Colonic mucosa (tissue), 4 donors: ENCODE measurements around the gene SETBP1. TPM values are rescaled to one million over a fixed set of nuclear protein-coding genes. Genes with fewer than 3 reads are reported as not detected.

Experiments
- DNase-seq: peaks from one replicate; pipeline ENCODE4 v3.0.0-alpha.2; 2020
- H3K27ac ChIP-seq: fragments of 200-600 bp; one replicate; pipeline ENCODE4 v1.8.0; 2021
- H3K27me3 ChIP-seq: fragments of 200-600 bp; one replicate; pipeline ENCODE4 v1.8.0; 2021
- H3K36me3 ChIP-seq: fragments of 200-600 bp; one replicate; pipeline ENCODE4 v1.8.0; 2021
- H3K4me1 ChIP-seq: fragments of 200-600 bp; one replicate; pipeline ENCODE4 v1.8.0; 2021; ENCODE audit warnings: mild to moderate bottlenecking
- H3K4me3 ChIP-seq: fragments of 200-600 bp; one replicate; pipeline ENCODE4 v1.8.0; 2021
- H3K9ac ChIP-seq, 2 donors: one replicate each; pipeline ENCODE4 v1.7.0; 2013; ENCODE audit warnings: control low read depth in 2 of 2, low read depth in 2 of 2, low read length in 2 of 2
- H3K9me3 ChIP-seq: fragments of 200-600 bp; one replicate; pipeline ENCODE4 v1.8.0; 2021
- intact Hi-C: fragments of 100-400 bp; cut with DNase I; formaldehyde crosslinking; loops from one replicate; pipeline ENCODE4 v1.14.1; 2022
- total RNA-seq, 2 donors: library from RNA; stranded (reverse); fragmentation: NEBNext Ultra II Directional in 1 of 2; extraction: Animal tissue kit (Norgen Biotek cat#: 25700) in 1 of 2; gene quantifications; one replicate each; pipeline ENCODE4 v1.2.1, GENCODE V29; 2021
- TF ChIP-seq, protein P1 (sequence below): fragments of 200-600 bp; IDR thresholded peaks from one replicate; pipeline ENCODE4 v1.8.0; 2022; ENCODE audit warnings: antibody characterized with exemption, mild to moderate bottlenecking
- donor health status: healthy.
- donor health status: DM: no; HTN: no; CAD: no.
- donor health status: DM: no; HTN: no; CAD: no.

The SETBP1 gene
- total RNA-seq, 2 donors from 2014 or later, result 9.6 to 11.8 TPM

DNA sequence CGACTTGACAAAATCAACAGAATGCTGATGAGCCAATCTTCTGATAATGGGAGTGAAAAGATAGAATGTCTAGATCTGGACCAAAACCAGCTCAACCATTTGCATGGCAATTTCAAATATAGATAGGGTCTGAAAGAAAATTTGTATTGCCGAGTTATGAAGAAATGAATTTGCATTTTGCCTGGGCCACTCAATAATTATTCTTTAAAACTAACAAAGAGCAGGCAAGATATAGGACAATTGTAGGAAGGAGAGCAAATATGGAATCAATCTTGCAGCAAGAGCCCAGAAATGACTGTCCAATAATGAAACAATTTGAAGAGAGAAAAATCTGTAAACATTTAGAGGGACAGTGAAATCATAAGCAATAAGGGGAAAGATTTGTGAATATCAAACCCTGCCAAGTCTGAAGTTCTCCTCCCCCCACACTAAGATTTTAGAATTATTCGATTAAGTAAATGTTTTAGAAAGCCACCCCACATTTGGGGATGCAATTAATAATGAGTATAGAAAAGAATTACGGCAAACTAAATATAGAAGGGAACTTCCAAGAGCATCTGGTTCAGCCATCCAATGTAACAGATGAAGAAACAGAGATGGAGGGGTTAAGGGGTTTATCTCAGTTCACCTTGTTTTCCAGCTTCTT, 377.4 kb downstream of the SETBP1 start:
- Histone ChIP-seq H3K27ac (no peak overlapping the region), H3K4me1 (no peaks in the 10 kb centered on the region), H3K36me3 (no peaks in the 10 kb centered on the region), H3K9me3 (no peaks in the 10 kb centered on the region), H3K9ac (no peak overlapping the region), H3K4me3 (no peak overlapping the region), H3K27me3 (no peaks in the 10 kb centered on the region)
- no peak for DNase-seq
- intact Hi-C loops, result no loop called here
- TF ChIP-seq, protein P1, sequence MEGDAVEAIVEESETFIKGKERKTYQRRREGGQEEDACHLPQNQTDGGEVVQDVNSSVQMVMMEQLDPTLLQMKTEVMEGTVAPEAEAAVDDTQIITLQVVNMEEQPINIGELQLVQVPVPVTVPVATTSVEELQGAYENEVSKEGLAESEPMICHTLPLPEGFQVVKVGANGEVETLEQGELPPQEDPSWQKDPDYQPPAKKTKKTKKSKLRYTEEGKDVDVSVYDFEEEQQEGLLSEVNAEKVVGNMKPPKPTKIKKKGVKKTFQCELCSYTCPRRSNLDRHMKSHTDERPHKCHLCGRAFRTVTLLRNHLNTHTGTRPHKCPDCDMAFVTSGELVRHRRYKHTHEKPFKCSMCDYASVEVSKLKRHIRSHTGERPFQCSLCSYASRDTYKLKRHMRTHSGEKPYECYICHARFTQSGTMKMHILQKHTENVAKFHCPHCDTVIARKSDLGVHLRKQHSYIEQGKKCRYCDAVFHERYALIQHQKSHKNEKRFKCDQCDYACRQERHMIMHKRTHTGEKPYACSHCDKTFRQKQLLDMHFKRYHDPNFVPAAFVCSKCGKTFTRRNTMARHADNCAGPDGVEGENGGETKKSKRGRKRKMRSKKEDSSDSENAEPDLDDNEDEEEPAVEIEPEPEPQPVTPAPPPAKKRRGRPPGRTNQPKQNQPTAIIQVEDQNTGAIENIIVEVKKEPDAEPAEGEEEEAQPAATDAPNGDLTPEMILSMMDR, result no peak

DNA sequence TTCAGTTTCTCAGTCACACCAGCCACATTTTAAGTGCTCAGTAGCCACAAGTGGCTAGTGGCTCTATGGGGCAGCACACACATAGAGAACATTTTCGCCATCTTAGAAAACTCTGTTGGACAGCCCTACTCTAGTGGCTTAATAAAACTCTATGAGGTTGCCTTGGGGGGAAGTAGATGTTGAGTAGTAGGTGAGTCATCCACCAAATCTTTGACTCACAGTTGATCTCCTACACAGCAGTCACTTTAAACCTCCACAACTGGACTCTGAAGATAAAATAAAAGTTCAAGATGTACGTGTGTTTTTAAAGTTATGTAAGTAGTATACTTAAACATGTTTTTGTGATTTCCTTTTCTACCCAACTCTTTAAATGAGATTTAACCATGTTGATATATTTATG, 379.0 kb downstream of the SETBP1 start:
- H3K36me3 ChIP-seq, result no peaks in the 10 kb centered on the region
- H3K9ac ChIP-seq, result no peak overlapping the region
- TF ChIP-seq, protein P1, result no peak
- no peak overlapping the region for H3K27ac ChIP-seq
- no peak for DNase-seq
- no peaks in the 10 kb centered on the region for H3K27me3 ChIP-seq
- intact Hi-C loops, result no loop called here
- no peaks in the 10 kb centered on the region for H3K9me3 ChIP-seq
- H3K4me3 ChIP-seq, result no peak overlapping the region
- no peaks in the 10 kb centered on the region for H3K4me1 ChIP-seq

DNA sequence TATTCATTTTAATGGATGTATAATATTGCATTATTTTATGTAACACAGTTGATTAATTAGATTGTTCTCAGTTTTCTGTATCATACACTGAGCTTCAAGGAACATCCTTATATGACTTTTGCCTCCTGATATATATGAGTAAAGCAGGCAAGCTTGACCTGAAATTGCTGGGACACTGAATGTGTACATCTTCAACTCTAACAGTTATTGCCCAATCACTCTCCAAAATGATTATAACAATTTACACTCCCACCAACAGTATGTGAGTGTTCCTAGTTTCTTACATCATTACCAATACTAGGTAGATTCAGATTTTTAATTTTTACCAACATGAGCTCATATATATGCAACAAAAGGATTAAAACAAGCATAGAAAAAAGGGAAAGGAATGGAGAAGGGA, 379.4 kb downstream of the SETBP1 start:
- TF ChIP-seq, protein P1, result no peak

DNA sequence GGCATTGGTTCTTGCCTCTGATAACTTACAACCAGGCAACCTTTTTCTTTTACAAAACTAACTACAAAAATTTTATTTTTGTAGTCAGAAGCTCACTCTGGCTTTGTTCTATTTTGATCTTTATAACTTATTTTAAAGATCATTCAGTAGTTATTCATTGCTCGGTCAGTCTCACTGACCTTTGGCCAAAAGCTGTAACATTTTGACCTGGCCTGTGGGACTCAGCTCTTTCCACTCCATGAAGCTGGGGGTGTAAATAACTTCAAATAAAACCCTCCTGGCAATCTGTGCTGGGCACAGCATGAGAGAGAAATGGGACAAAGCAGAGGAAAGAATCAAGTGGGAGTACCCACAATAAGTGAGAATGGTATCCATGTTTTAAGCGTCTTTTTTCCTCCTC, 380.7 kb downstream of the SETBP1 start:
- Histone ChIP-seq H3K36me3 (no peaks in the 10 kb centered on the region), H3K9ac (no peak overlapping the region), H3K9me3 (no peaks in the 10 kb centered on the region), H3K27me3 (no peaks in the 10 kb centered on the region), H3K4me1 (no peaks in the 10 kb centered on the region), H3K4me3 (no peak overlapping the region), H3K27ac (no peak overlapping the region)
- TF ChIP-seq, protein P1, result no peak
- DNase-seq, result no peak
- intact Hi-C loops, result no loop called here

More for the DNA sequence above, 379.4 kb downstream of the SETBP1 start:
- H3K36me3 ChIP-seq, result no peaks in the 10 kb centered on the region
- no peak overlapping the region for H3K9ac ChIP-seq
- intact Hi-C loops, result no loop called here
- no peak overlapping the region for H3K4me3 ChIP-seq
- no peaks in the 10 kb centered on the region for H3K4me1 ChIP-seq
- H3K27me3 ChIP-seq, result no peaks in the 10 kb centered on the region
- H3K27ac ChIP-seq, result no peak overlapping the region
- no peak for DNase-seq
- no peaks in the 10 kb centered on the region for H3K9me3 ChIP-seq

DNA sequence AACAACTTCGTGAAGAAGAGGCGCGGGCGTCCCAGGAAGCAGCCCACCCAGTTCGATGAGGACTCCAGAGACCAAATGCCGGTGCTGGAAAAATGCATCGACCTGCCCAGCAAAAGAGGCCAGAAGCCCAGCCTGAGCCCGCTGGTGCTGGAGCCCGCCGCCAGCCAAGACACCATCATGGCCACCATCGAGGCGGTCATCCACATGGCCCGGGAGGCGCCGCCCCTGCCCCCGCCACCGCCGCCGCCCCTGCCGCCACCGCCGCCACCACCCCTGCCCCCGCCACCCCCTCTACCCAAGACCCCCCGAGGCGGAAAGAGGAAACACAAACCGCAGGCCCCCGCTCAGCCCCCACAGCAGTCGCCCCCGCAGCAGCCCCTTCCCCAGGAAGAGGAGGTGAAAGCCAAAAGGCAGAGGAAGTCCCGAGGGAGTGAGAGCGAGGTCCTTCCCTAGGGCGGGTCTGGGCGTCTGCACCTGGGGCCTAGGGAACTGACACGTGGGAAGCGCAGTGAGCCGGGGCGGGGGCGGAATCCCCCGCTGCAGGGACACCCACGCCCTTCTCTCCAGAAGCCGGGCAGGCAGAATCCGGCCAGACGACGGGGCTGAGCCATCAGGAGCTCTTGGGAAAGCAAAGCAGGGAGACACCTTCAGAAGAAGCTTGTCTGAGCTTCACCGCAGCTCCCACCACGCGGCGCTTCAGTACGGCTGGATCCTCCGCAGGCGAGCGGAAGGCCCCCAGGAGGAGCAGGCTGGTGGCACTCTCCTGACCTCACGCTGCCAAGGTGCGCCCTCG, 382.8 kb downstream of the SETBP1 start:
- DNase-seq, result no peak
- no peak overlapping the region for H3K9ac ChIP-seq

More for the DNA sequence above, 382.8 kb downstream of the SETBP1 start:
- H3K27me3 ChIP-seq, result no peaks in the 10 kb centered on the region
- TF ChIP-seq, protein P1, result no peak
- H3K36me3 ChIP-seq, result no peaks in the 10 kb centered on the region
- H3K4me3 ChIP-seq, result no peak overlapping the region
- intact Hi-C loops, result no loop called here
- no peak overlapping the region for H3K27ac ChIP-seq
- H3K4me1 ChIP-seq, result no peaks in the 10 kb centered on the region
- no peaks in the 10 kb centered on the region for H3K9me3 ChIP-seq
